Naive thymus-derived CD4-positive, alpha-beta T cell (primary cell): Measurements from ENCODE around the gene RASAL3. TPM values are rescaled to one million over a fixed set of nuclear protein-coding genes. Genes with fewer than 3 reads are reported as not detected.

Experiments
- ATAC-seq: fragments of 150-1000 bp; cut with Tn5 transposase; 2 replicates; pipeline ENCODE4 v1.10.0; 2021; ENCODE audit warnings: mild to moderate bottlenecking, moderate library complexity
- CTCF ChIA-PET: fragments of 350-600 bp; sonication (Branson Sonifier 250); formaldehyde crosslinking; loops from one replicate; lab custom pipeline; 2021; ENCODE audit warnings: antibody characterized with exemption; lab: Charles Lee
- POLR2A ChIA-PET: fragments of 350-600 bp; sonication (Branson Sonifier 250); formaldehyde crosslinking; loops from one replicate; lab custom pipeline; 2021; ENCODE audit warnings: antibody characterized with exemption, inconsistent platforms; lab: Charles Lee
- DNase-seq, 9 donors: peaks; one replicate each; pipeline versions ENCODE4 v3.0.0 to v3.0.0-alpha.2; 2020 to 2022; ENCODE audit warnings: mixed read lengths in 1 of 9
- H3K27ac ChIP-seq: one replicate; pipeline ENCODE4 v1.7.0; 2013; ENCODE audit warnings: mild to moderate bottlenecking, low read depth, low read length, moderate library complexity
- H3K27me3 ChIP-seq, 2 donors: one replicate each; pipeline ENCODE4 v1.7.0; 2013; ENCODE audit warnings: low read length in 2 of 2, mild to moderate bottlenecking in 2 of 2, moderate library complexity in 2 of 2; ENCODE audit not compliant: control insufficient read depth in 2 of 2, insufficient read depth in 2 of 2
- H3K36me3 ChIP-seq, 3 experiments: 1 replicate in 2 of 3; 2 replicates in 1 of 3; pipeline ENCODE4 v1.7.0; 2013; ENCODE audit warnings: low read length in 3 of 3, mild to moderate bottlenecking in 3 of 3, moderate library complexity in 1 of 3; ENCODE audit not compliant: insufficient read depth in 3 of 3, control insufficient read depth in 2 of 3
- H3K4me1 ChIP-seq, 2 donors: one replicate each; pipeline ENCODE4 v1.7.0; 2013; ENCODE audit warnings: low read length in 2 of 2, mild to moderate bottlenecking in 2 of 2, moderate library complexity in 1 of 2; ENCODE audit not compliant: control insufficient read depth in 2 of 2, insufficient read depth in 2 of 2
- H3K4me3 ChIP-seq: 2 replicates; pipeline ENCODE4 v1.7.0; 2013; ENCODE audit warnings: mild to moderate bottlenecking, low read length
- H3K9me3 ChIP-seq, 3 experiments: 1 replicate in 2 of 3; 2 replicates in 1 of 3; pipeline ENCODE4 v1.7.0; 2013; ENCODE audit warnings: low read length in 3 of 3; ENCODE audit not compliant: control insufficient read depth in 2 of 3
- H3K27ac Mint-ChIP-seq, 9 donors: one replicate each; pipeline ENCODE4 v1.8.0; 2020 to 2022; ENCODE audit warnings: mixed read lengths in 9 of 9, mild to moderate bottlenecking in 8 of 9, moderate library complexity in 5 of 9, inconsistent platforms in 2 of 9
- H3K27me3 Mint-ChIP-seq, 5 donors: one replicate each; pipeline ENCODE4 v1.8.0; 2021 to 2022; ENCODE audit warnings: mixed read lengths in 5 of 5, mild to moderate bottlenecking in 1 of 5
- H3K36me3 Mint-ChIP-seq, 5 donors: one replicate each; pipeline ENCODE4 v1.8.0; 2020 to 2022; ENCODE audit warnings: mixed read lengths in 5 of 5, mild to moderate bottlenecking in 3 of 5, inconsistent platforms in 1 of 5
- H3K4me1 Mint-ChIP-seq, 7 donors: one replicate each; pipeline ENCODE4 v1.8.0; 2020 to 2022; ENCODE audit warnings: mixed read lengths in 7 of 7, mild to moderate bottlenecking in 3 of 7, inconsistent platforms in 1 of 7
- H3K4me3 Mint-ChIP-seq, 10 donors: one replicate each; pipeline ENCODE4 v1.8.0; 2020 to 2022; ENCODE audit warnings: mild to moderate bottlenecking in 10 of 10, mixed read lengths in 10 of 10, moderate library complexity in 6 of 10, inconsistent platforms in 2 of 10
- H3K9me3 Mint-ChIP-seq, 11 donors: one replicate each; pipeline ENCODE4 v1.8.0; 2020 to 2022; ENCODE audit warnings: mixed read lengths in 11 of 11, mild to moderate bottlenecking in 4 of 11, inconsistent platforms in 1 of 11, moderate library complexity in 1 of 11
- intact Hi-C, 2 donors: fragments of 100-400 bp; cut with micrococcal nuclease; formaldehyde crosslinking; loops; one replicate each; pipeline ENCODE4 v1.15.1; 2023
- polyA plus RNA-seq, 2 donors: library from polyadenylated mRNA; unstranded; fragments of 300-500 nt; fragmentation: Illumina TruSeq; gene quantifications; one replicate each; pipeline ENCODE4 v1.2.3, GENCODE V29; 2021
- total RNA-seq, 6 experiments: library from RNA in 5 of 6; stranded (reverse) in 5 of 6; gene quantifications; 1 replicate in 5 of 6; 2 replicates in 1 of 6; pipeline ENCODE4 v1.2.3 and lab custom pipeline; 2021 to 2026

The RASAL3 gene
- total and polyA plus RNA-seq, 7 experiments from 2014 or later, result 38.5 to 214 (median 148) TPM

GRCh38 chr19:15456871-15457700, 7.3 kb downstream of the RASAL3 start:
- Mint-ChIP-seq H3K27ac (no peak overlapping the region), H3K27me3 (no peaks in the 10 kb centered on the region), H3K4me1 (peaks cover 20 to 42% (median 36%) of the 10 kb centered on the region in 7 donors), H3K36me3 (peaks cover 16 to 51% (median 24%) of the 10 kb centered on the region in 5 donors), H3K4me3 (no peak overlapping the region), H3K9me3 (peaks cover 0 to 2% (median 0%) of the 10 kb centered on the region in 11 donors)
- Histone ChIP-seq H3K4me1 (peaks cover 13 to 20% of the 10 kb centered on the region in 2 donors), H3K27me3 (no peaks in the 10 kb centered on the region), H3K27ac (no peak overlapping the region), H3K4me3 (no peak overlapping the region), H3K36me3 (peaks cover 15 to 83% (median 51%) of the 10 kb centered on the region in 3 experiments), H3K9me3 (no peaks in the 10 kb centered on the region)
- no peak for ATAC-seq
- DNase-seq, result no peak
- POLR2A ChIA-PET, result interaction anchor here (0.6 to 8.4 kb wide), 4 partner anchors 7 to 688 kb away, joined by 3 to 101 read pairs (median 4); partner anchors contain the start of gene RASAL3
- CTCF ChIA-PET, result interaction anchor here (0.7 kb wide), 1 partner anchor 285 kb away, joined by 3 read pairs; no protein-coding TSS in a partner anchor
- intact Hi-C loops, result no loop called here

GRCh38 chr19:15456441-15456840, 7.9 kb downstream of the RASAL3 start:
- no peaks in the 10 kb centered on the region for H3K27me3 Mint-ChIP-seq
- peak overlapping the region in 1 of 9 donors; percentile 59 for H3K27ac Mint-ChIP-seq
- Histone ChIP-seq H3K27ac (no peak overlapping the region), H3K36me3 (peaks cover 17 to 88% (median 47%) of the 10 kb centered on the region in 3 experiments), H3K27me3 (no peaks in the 10 kb centered on the region), H3K4me3 (no peak overlapping the region), H3K4me1 (peaks cover 7 to 13% of the 10 kb centered on the region in 2 donors), H3K9me3 (no peaks in the 10 kb centered on the region)
- ChIA-PET CTCF (interaction anchor here (0.6 to 0.7 kb wide), 2 partner anchors 23 to 284 kb away, joined by 3 read pairs; no protein-coding TSS in a partner anchor), POLR2A (interaction anchor here (0.9 to 8.4 kb wide), 3 partner anchors 7 to 95 kb away, joined by 3 to 101 read pairs (median 5); partner anchors contain the start of gene RASAL3)
- peaks cover 0 to 2% (median 0%) of the 10 kb centered on the region in 11 donors for H3K9me3 Mint-ChIP-seq
- H3K4me1 Mint-ChIP-seq, result peaks cover 14 to 39% (median 31%) of the 10 kb centered on the region in 7 donors
- DNase-seq, result no peak
- no peak overlapping the region for H3K4me3 Mint-ChIP-seq
- intact Hi-C loops, result no loop called here
- no peak for ATAC-seq
- H3K36me3 Mint-ChIP-seq, result peaks cover 12 to 52% (median 25%) of the 10 kb centered on the region in 5 donors

DNA sequence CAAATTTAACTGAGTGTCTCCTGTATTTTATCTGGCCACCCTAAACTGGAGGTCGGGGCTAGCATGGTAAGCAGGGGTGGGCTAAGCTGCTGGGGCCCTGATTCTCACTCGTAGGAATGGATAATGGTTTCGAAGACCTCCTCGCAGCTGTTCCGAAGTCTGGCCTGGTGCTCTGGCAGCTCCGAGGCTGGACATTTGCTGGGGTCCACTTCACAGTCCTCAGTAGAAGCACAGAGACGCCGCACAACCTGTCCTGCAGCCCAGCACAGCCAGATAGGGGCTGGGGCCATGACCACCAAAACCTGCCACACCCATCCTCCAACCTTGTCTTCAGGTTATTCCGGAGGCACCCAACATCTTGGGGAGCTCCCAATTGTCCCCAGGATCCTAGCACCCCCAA, 8.3 kb downstream of the RASAL3 start:
- H3K27me3 ChIP-seq, result no peaks in the 10 kb centered on the region
- H3K36me3 Mint-ChIP-seq, result peaks cover 12 to 57% (median 28%) of the 10 kb centered on the region in 5 donors
- H3K9me3 Mint-ChIP-seq, result peaks cover 0 to 2% (median 0%) of the 10 kb centered on the region in 11 donors
- no peak overlapping the region for H3K4me3 ChIP-seq
- H3K9me3 ChIP-seq, result no peaks in the 10 kb centered on the region
- ChIA-PET CTCF (interaction anchor here (0.6 to 0.7 kb wide), 2 partner anchors 22 to 284 kb away, joined by 3 read pairs; no protein-coding TSS in a partner anchor), POLR2A (interaction anchor here (1.4 to 8.4 kb wide), 2 partner anchors 8 to 95 kb away, joined by 5 to 101 read pairs; partner anchors contain the start of gene RASAL3)
- no peak overlapping the region for H3K27ac ChIP-seq
- ATAC-seq, result no peak
- peak overlapping the region in 2 of 9 donors; percentile 59 to 69 for H3K27ac Mint-ChIP-seq
- no peak overlapping the region for H3K4me3 Mint-ChIP-seq
- no peaks in the 10 kb centered on the region for H3K27me3 Mint-ChIP-seq
- H3K4me1 Mint-ChIP-seq, result peaks cover 14 to 40% (median 34%) of the 10 kb centered on the region in 7 donors
- H3K4me1 ChIP-seq, result peaks cover 3 to 9% of the 10 kb centered on the region in 2 donors
- intact Hi-C loops, result no loop called here
- no peak for DNase-seq
- H3K36me3 ChIP-seq, result peaks cover 16 to 88% (median 43%) of the 10 kb centered on the region in 3 experiments

GRCh38 chr19:15453906-15454860, 10.2 kb downstream of the RASAL3 start:
- Mint-ChIP-seq H3K4me1 (peaks cover 10 to 35% (median 28%) of the 10 kb centered on the region in 7 donors), H3K27ac (peak overlapping the region; percentile 30 to 86 (median 71)), H3K4me3 (no peak overlapping the region), H3K36me3 (peaks cover 12 to 53% (median 21%) of the 10 kb centered on the region in 5 donors), H3K9me3 (peaks cover 0 to 3% (median 0%) of the 10 kb centered on the region in 11 donors), H3K27me3 (no peaks in the 10 kb centered on the region)
- ChIA-PET CTCF (no interaction called here), POLR2A (interaction anchor here (1.6 to 8.4 kb wide), 2 partner anchors 9 to 35 kb away, joined by 7 to 101 read pairs; partner anchors contain the start of genes AKAP8L and RASAL3)
- no peaks in the 10 kb centered on the region for H3K4me1 ChIP-seq
- intact Hi-C loops, result loop anchor here in 1 of 2 donors (2.0 kb wide), 1 partner anchor 13 kb away; no protein-coding TSS in a partner anchor
- H3K27ac ChIP-seq, result peak overlapping the region; percentile 14
- H3K36me3 ChIP-seq, result peaks cover 16 to 71% (median 35%) of the 10 kb centered on the region in 3 experiments
- no peak for ATAC-seq
- no peak overlapping the region for H3K4me3 ChIP-seq
- no peaks in the 10 kb centered on the region for H3K9me3 ChIP-seq
- no peaks in the 10 kb centered on the region for H3K27me3 ChIP-seq
- no peak for DNase-seq

- intact Hi-C loops, result loop anchor here in 1 of 2 donors (2.0 kb wide), 1 partner anchor 14 kb away; no protein-coding TSS in a partner anchor
- Mint-ChIP-seq H3K27me3 (no peaks in the 10 kb centered on the region), H3K4me1 (peaks cover 10 to 42% (median 36%) of the 10 kb centered on the region in 7 donors), H3K4me3 (no peak overlapping the region), H3K36me3 (peaks cover 12 to 55% (median 21%) of the 10 kb centered on the region in 5 donors), H3K9me3 (peaks cover 0 to 3% (median 0%) of the 10 kb centered on the region in 11 donors), H3K27ac (peak overlapping the region in 4 of 9 donors; percentile 46 to 81 (median 69))
- no peak overlapping the region for H3K4me3 ChIP-seq
- peaks cover 16 to 66% (median 31%) of the 10 kb centered on the region in 3 experiments for H3K36me3 ChIP-seq
- no peak for ATAC-seq
- peak overlapping the region; percentile 14 for H3K27ac ChIP-seq
- CTCF ChIA-PET, result no interaction called here
- H3K4me1 ChIP-seq, result peaks cover 0 to 5% of the 10 kb centered on the region in 2 donors
- POLR2A ChIA-PET, result interaction anchor here (0.6 to 8.4 kb wide), 2 partner anchors 11 to 32 kb away, joined by 4 to 101 read pairs; partner anchors contain the start of gene RASAL3
- no peak for DNase-seq
- no peaks in the 10 kb centered on the region for H3K9me3 ChIP-seq
- H3K27me3 ChIP-seq, result no peaks in the 10 kb centered on the region
Measured at GRCh38 chr19:15453091-15453578, 11.2 kb downstream of the RASAL3 start.
